GM19328 (cell line): ENCODE results near the gene RALY.

Source experiments
- ATAC-seq: cut with Tn5 transposase; IDR thresholded peaks from one replicate; pipeline ENCODE4 v1.9.1; 2021; ENCODE audit warnings: mild to moderate bottlenecking, moderate library complexity; ENCODE audit not compliant: unreplicated experiment

The RALY gene

GRCh38 chr20:34045930-34046725 lies 52.4 kb downstream of the RALY start:
- ATAC-seq: no peak

GRCh38 chr20:34047010-34047687 lies 53.4 kb downstream of the RALY start:
- ATAC-seq: no peak

GRCh38 chr20:34047917-34048316 lies 54.2 kb downstream of the RALY start:
- no peak for ATAC-seq

- ATAC-seq: no peak
Measured at GRCh38 chr20:34049389-34049788, 55.7 kb downstream of the RALY start.

GRCh38 chr20:34049897-34050695 lies 56.4 kb downstream of the RALY start:
- ATAC-seq: no peak

- ATAC-seq: no peak
Measured at GRCh38 chr20:34052414-34052813, 58.7 kb downstream of the RALY start.

GRCh38 chr20:34055290-34055689 lies 61.6 kb downstream of the RALY start:
- ATAC-seq: no peak

- ATAC-seq: no peak
Measured at GRCh38 chr20:34058831-34059230, 65.1 kb downstream of the RALY start.

- no peak for ATAC-seq
Measured at GRCh38 chr20:34060970-34061369, 67.3 kb downstream of the RALY start.

- no peak for ATAC-seq
Measured at GRCh38 chr20:34061695-34062094, 68.0 kb downstream of the RALY start.

GRCh38 chr20:34062570-34063482 lies 69.1 kb downstream of the RALY start:
- no peak for ATAC-seq

GRCh38 chr20:34064286-34064685 lies 70.6 kb downstream of the RALY start:
- ATAC-seq: no peak

- ATAC-seq: no peak
Measured at GRCh38 chr20:34065260-34065659, 71.5 kb downstream of the RALY start.

- no peak for ATAC-seq
Measured at GRCh38 chr20:34066476-34067090, 72.9 kb downstream of the RALY start.

- no peak for ATAC-seq
Measured at GRCh38 chr20:34068001-34068400, 74.3 kb downstream of the RALY start.

- ATAC-seq: no peak
Measured at GRCh38 chr20:34069341-34070078, 75.8 kb downstream of the RALY start.

GRCh38 chr20:34070079-34070439 lies 76.3 kb downstream of the RALY start:
- no peak for ATAC-seq

- no peak for ATAC-seq
Measured at GRCh38 chr20:34070859-34071258, 77.1 kb downstream of the RALY start.

GRCh38 chr20:34072076-34072475 lies 78.4 kb downstream of the RALY start:
- ATAC-seq: no peak

- no peak for ATAC-seq
Measured at GRCh38 chr20:34072778-34073177, 79.1 kb downstream of the RALY start.
